ENCODE data around the gene STAT5B. TPM values are rescaled to one million over a fixed set of nuclear protein-coding genes. Genes with fewer than 3 reads are reported as not detected.
A peak's percentile ranks its signal among the peaks of the same experiment; 100 is the strongest.

The STAT5B gene
- total and polyA plus RNA-seq, 2 donors (not counting 1 experiment from before 2014, with no cell fraction given): 24.4 to 29.6 TPM

GRCh38 chr17:42252597-42253550 lies 23.3 kb downstream of the STAT5B start:
- Histone ChIP-seq H3K4me2 (ENCODE audit: extremely low read depth, insufficient read depth, low read length) (peak overlapping the region; percentile 8), H3K4me3 (replicated peaks in 1 of 4; ENCODE audit: control extremely low read depth in 1 of 4, insufficient read depth in 1 of 4, low read depth in 3 of 4, low read length in 4 of 4) (no peak overlapping the region), H3K4me1 (ENCODE audit: control insufficient read depth, extremely low read depth, insufficient read depth, low read length) (peaks cover 15% of the 10 kb centered on the region), H3K79me2 (ENCODE audit: control insufficient read depth, insufficient read depth, low read length) (peaks cover 8% of the 10 kb centered on the region), H3K27me3 (ENCODE audit: control insufficient read depth, insufficient read depth, low read length) (no peaks in the 10 kb centered on the region), H3K9ac (ENCODE audit: insufficient read depth, low read length) (no peak overlapping the region), H4K20me1 (ENCODE audit: control insufficient read depth, extremely low read depth, insufficient read depth, low read length) (peaks cover 2% of the 10 kb centered on the region), H3K9me3 (ENCODE audit: control insufficient read depth, insufficient read depth, low read depth, low read length) (no peaks in the 10 kb centered on the region), H3K36me3 (ENCODE audit: control insufficient read depth, insufficient read depth, low read length) (no peaks in the 10 kb centered on the region), H3K27ac (ENCODE audit: insufficient read depth, low read length) (no peak overlapping the region), H2AFZ (ENCODE audit: low read length) (no peak overlapping the region)
- TF ChIP-seq EZH2 (IDR thresholded peaks at IDR 0.05; ENCODE audit: low read length, missing control alignments) (no peak), CTCF (conservative IDR thresholded peaks at IDR 0.05 in 1 of 2, IDR thresholded peaks at IDR 0.05 in 1 of 2; ENCODE audit: low read depth in 1 of 2, low read length in 2 of 2) (no peak)
- peak in 1 of 2 donors; percentile 67 for DNase-seq (ENCODE audit: low read depth in 2 of 2)

GRCh38 chr17:42251115-42251514 lies 25.1 kb downstream of the STAT5B start:
- Histone ChIP-seq H3K4me2 (ENCODE audit: extremely low read depth, insufficient read depth, low read length) (no peak overlapping the region), H3K36me3 (ENCODE audit: control insufficient read depth, insufficient read depth, low read length) (no peaks in the 10 kb centered on the region), H3K27me3 (ENCODE audit: control insufficient read depth, insufficient read depth, low read length) (no peaks in the 10 kb centered on the region), H2AFZ (ENCODE audit: low read length) (no peak overlapping the region), H3K4me1 (ENCODE audit: control insufficient read depth, extremely low read depth, insufficient read depth, low read length) (peaks cover 15% of the 10 kb centered on the region), H4K20me1 (ENCODE audit: control insufficient read depth, extremely low read depth, insufficient read depth, low read length) (peaks cover 2% of the 10 kb centered on the region), H3K9me3 (ENCODE audit: control insufficient read depth, insufficient read depth, low read depth, low read length) (no peaks in the 10 kb centered on the region), H3K9ac (ENCODE audit: insufficient read depth, low read length) (no peak overlapping the region), H3K79me2 (ENCODE audit: control insufficient read depth, insufficient read depth, low read length) (peaks cover 8% of the 10 kb centered on the region), H3K4me3 (replicated peaks in 1 of 4; ENCODE audit: control extremely low read depth in 1 of 4, insufficient read depth in 1 of 4, low read depth in 3 of 4, low read length in 4 of 4) (no peak overlapping the region), H3K27ac (ENCODE audit: insufficient read depth, low read length) (no peak overlapping the region)
- peak; percentile 43 to 48 for DNase-seq (ENCODE audit: low read depth in 2 of 2)
- TF ChIP-seq EZH2 (IDR thresholded peaks at IDR 0.05; ENCODE audit: low read length, missing control alignments): no peak
- peak; percentile 40 to 47 for TF ChIP-seq CTCF (conservative IDR thresholded peaks at IDR 0.05 in 1 of 2, IDR thresholded peaks at IDR 0.05 in 1 of 2; ENCODE audit: low read depth in 1 of 2, low read length in 2 of 2)

DNA sequence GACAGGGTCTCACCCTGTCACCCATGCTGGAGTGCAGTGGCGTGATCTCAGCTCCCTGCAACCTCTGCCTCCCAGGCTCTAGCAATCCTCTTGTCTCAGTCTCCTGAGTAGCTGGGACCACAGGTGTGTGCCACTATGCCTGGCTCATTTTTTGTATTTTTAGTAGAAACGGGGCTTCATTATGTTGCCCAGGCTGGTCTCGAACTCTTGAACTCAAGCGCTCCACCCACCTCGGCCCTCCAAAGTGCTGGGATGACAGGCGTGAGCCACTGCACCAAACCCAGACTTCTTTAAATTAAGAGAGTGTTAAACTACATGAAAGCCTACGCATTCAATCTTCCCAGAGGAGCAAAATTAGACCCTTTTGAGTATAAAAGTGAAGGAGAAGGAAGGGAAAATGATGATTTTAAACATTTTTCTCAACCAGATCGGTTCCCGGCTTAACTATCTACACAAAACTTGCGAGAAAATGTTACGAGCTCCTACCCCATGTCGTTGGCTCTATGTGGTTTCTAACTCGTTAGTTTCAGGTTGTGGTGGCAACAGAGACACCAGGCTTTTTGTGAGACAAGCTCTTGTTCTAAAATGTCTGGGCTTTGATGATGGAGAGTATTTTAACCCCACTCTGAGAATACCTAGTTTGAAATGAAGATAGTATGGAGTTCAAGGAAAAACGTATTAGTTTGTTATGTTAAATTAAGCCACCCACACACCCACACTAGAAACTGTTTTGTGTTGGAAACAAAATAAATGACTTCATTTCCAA lies 26.3 kb downstream of the STAT5B start:
- H3K27me3 ChIP-seq (ENCODE audit: control insufficient read depth, insufficient read depth, low read length): no peaks in the 10 kb centered on the region
- no peak for DNase-seq (ENCODE audit: low read depth in 2 of 2)
- no peak overlapping the region for H2AFZ ChIP-seq (ENCODE audit: low read length)
- H3K4me1 ChIP-seq (ENCODE audit: control insufficient read depth, extremely low read depth, insufficient read depth, low read length): peaks cover 15% of the 10 kb centered on the region
- no peak overlapping the region for H3K9ac ChIP-seq (ENCODE audit: insufficient read depth, low read length)
- H4K20me1 ChIP-seq (ENCODE audit: control insufficient read depth, extremely low read depth, insufficient read depth, low read length): peaks cover 2% of the 10 kb centered on the region
- no peaks in the 10 kb centered on the region for H3K36me3 ChIP-seq (ENCODE audit: control insufficient read depth, insufficient read depth, low read length)
- H3K9me3 ChIP-seq (ENCODE audit: control insufficient read depth, insufficient read depth, low read depth, low read length): no peaks in the 10 kb centered on the region
- H3K4me2 ChIP-seq (ENCODE audit: extremely low read depth, insufficient read depth, low read length): no peak overlapping the region
- H3K27ac ChIP-seq (ENCODE audit: insufficient read depth, low read length): peak overlapping the region; percentile 77
- no peak for TF ChIP-seq CTCF (conservative IDR thresholded peaks at IDR 0.05 in 1 of 2, IDR thresholded peaks at IDR 0.05 in 1 of 2; ENCODE audit: low read depth in 1 of 2, low read length in 2 of 2)
- no peak for TF ChIP-seq EZH2 (IDR thresholded peaks at IDR 0.05; ENCODE audit: low read length, missing control alignments)
- peaks cover 8% of the 10 kb centered on the region for H3K79me2 ChIP-seq (ENCODE audit: control insufficient read depth, insufficient read depth, low read length)
- H3K4me3 ChIP-seq (replicated peaks in 1 of 4; ENCODE audit: control extremely low read depth in 1 of 4, insufficient read depth in 1 of 4, low read depth in 3 of 4, low read length in 4 of 4): no peak overlapping the region

All from fibroblast of lung (primary cell).